Naive thymus-derived CD4-positive, alpha-beta T cell (primary cell): Measurements from ENCODE around the gene ENTPD6. TPM values are rescaled to one million over a fixed set of nuclear protein-coding genes. Genes with fewer than 3 reads are reported as not detected.

Experiments
- ATAC-seq: fragments of 150-1000 bp; cut with Tn5 transposase; 2 replicates; pipeline ENCODE4 v1.10.0; 2021; ENCODE audit warnings: mild to moderate bottlenecking, moderate library complexity
- CTCF ChIA-PET: fragments of 350-600 bp; sonication (Branson Sonifier 250); formaldehyde crosslinking; loops from one replicate; lab custom pipeline; 2021; ENCODE audit warnings: antibody characterized with exemption; lab: Charles Lee
- POLR2A ChIA-PET: fragments of 350-600 bp; sonication (Branson Sonifier 250); formaldehyde crosslinking; loops from one replicate; lab custom pipeline; 2021; ENCODE audit warnings: antibody characterized with exemption, inconsistent platforms; lab: Charles Lee
- DNase-seq, 9 donors: peaks; one replicate each; pipeline versions ENCODE4 v3.0.0 to v3.0.0-alpha.2; 2020 to 2022; ENCODE audit warnings: mixed read lengths in 1 of 9
- H3K27ac ChIP-seq: one replicate; pipeline ENCODE4 v1.7.0; 2013; ENCODE audit warnings: mild to moderate bottlenecking, low read depth, low read length, moderate library complexity
- H3K27me3 ChIP-seq, 2 donors: one replicate each; pipeline ENCODE4 v1.7.0; 2013; ENCODE audit warnings: low read length in 2 of 2, mild to moderate bottlenecking in 2 of 2, moderate library complexity in 2 of 2; ENCODE audit not compliant: control insufficient read depth in 2 of 2, insufficient read depth in 2 of 2
- H3K36me3 ChIP-seq, 3 experiments: 1 replicate in 2 of 3; 2 replicates in 1 of 3; pipeline ENCODE4 v1.7.0; 2013; ENCODE audit warnings: low read length in 3 of 3, mild to moderate bottlenecking in 3 of 3, moderate library complexity in 1 of 3; ENCODE audit not compliant: insufficient read depth in 3 of 3, control insufficient read depth in 2 of 3
- H3K4me1 ChIP-seq, 2 donors: one replicate each; pipeline ENCODE4 v1.7.0; 2013; ENCODE audit warnings: low read length in 2 of 2, mild to moderate bottlenecking in 2 of 2, moderate library complexity in 1 of 2; ENCODE audit not compliant: control insufficient read depth in 2 of 2, insufficient read depth in 2 of 2
- H3K4me3 ChIP-seq: 2 replicates; pipeline ENCODE4 v1.7.0; 2013; ENCODE audit warnings: mild to moderate bottlenecking, low read length
- H3K9me3 ChIP-seq, 3 experiments: 1 replicate in 2 of 3; 2 replicates in 1 of 3; pipeline ENCODE4 v1.7.0; 2013; ENCODE audit warnings: low read length in 3 of 3; ENCODE audit not compliant: control insufficient read depth in 2 of 3
- H3K27ac Mint-ChIP-seq, 9 donors: one replicate each; pipeline ENCODE4 v1.8.0; 2020 to 2022; ENCODE audit warnings: mixed read lengths in 9 of 9, mild to moderate bottlenecking in 8 of 9, moderate library complexity in 5 of 9, inconsistent platforms in 2 of 9
- H3K27me3 Mint-ChIP-seq, 5 donors: one replicate each; pipeline ENCODE4 v1.8.0; 2021 to 2022; ENCODE audit warnings: mixed read lengths in 5 of 5, mild to moderate bottlenecking in 1 of 5
- H3K36me3 Mint-ChIP-seq, 5 donors: one replicate each; pipeline ENCODE4 v1.8.0; 2020 to 2022; ENCODE audit warnings: mixed read lengths in 5 of 5, mild to moderate bottlenecking in 3 of 5, inconsistent platforms in 1 of 5
- H3K4me1 Mint-ChIP-seq, 7 donors: one replicate each; pipeline ENCODE4 v1.8.0; 2020 to 2022; ENCODE audit warnings: mixed read lengths in 7 of 7, mild to moderate bottlenecking in 3 of 7, inconsistent platforms in 1 of 7
- H3K4me3 Mint-ChIP-seq, 10 donors: one replicate each; pipeline ENCODE4 v1.8.0; 2020 to 2022; ENCODE audit warnings: mild to moderate bottlenecking in 10 of 10, mixed read lengths in 10 of 10, moderate library complexity in 6 of 10, inconsistent platforms in 2 of 10
- H3K9me3 Mint-ChIP-seq, 11 donors: one replicate each; pipeline ENCODE4 v1.8.0; 2020 to 2022; ENCODE audit warnings: mixed read lengths in 11 of 11, mild to moderate bottlenecking in 4 of 11, inconsistent platforms in 1 of 11, moderate library complexity in 1 of 11
- intact Hi-C, 2 donors: fragments of 100-400 bp; cut with micrococcal nuclease; formaldehyde crosslinking; loops; one replicate each; pipeline ENCODE4 v1.15.1; 2023
- polyA plus RNA-seq, 2 donors: library from polyadenylated mRNA; unstranded; fragments of 300-500 nt; fragmentation: Illumina TruSeq; gene quantifications; one replicate each; pipeline ENCODE4 v1.2.3, GENCODE V29; 2021
- total RNA-seq, 6 experiments: library from RNA in 5 of 6; stranded (reverse) in 5 of 6; gene quantifications; 1 replicate in 5 of 6; 2 replicates in 1 of 6; pipeline ENCODE4 v1.2.3 and lab custom pipeline; 2021 to 2026

Gene ENTPD6
- total and polyA plus RNA-seq, 7 experiments from 2014 or later = 41.1 to 108 (median 68.6) TPM

- H3K27me3 ChIP-seq = no peaks in the 10 kb centered on the region
- peaks cover 5 to 7% of the 10 kb centered on the region in 2 donors for H3K4me1 ChIP-seq
- Mint-ChIP-seq H3K4me1 (peaks cover 16 to 49% (median 40%) of the 10 kb centered on the region in 7 donors), H3K9me3 (peaks cover 0 to 8% (median 2%) of the 10 kb centered on the region in 11 donors), H3K4me3 (peak overlapping the region; percentile 79 to 96 (median 91)), H3K27ac (peak overlapping the region; percentile 46 to 84 (median 63)), H3K27me3 (peaks cover 0 to 19% (median 3%) of the 10 kb centered on the region in 5 donors), H3K36me3 (peaks cover 0 to 7% (median 0%) of the 10 kb centered on the region in 5 donors)
- peak overlapping the region; percentile 93 for H3K4me3 ChIP-seq
- DNase-seq (peak in 3 of 9 donors; percentile 7 to 25 (median 13)), ATAC-seq (no peak)
- H3K9me3 ChIP-seq = no peaks in the 10 kb centered on the region
- ChIA-PET CTCF (interaction anchor here (0.6 to 2.1 kb wide), 3 partner anchors 13 to 51 kb away, joined by 3 to 10 read pairs (median 4); no protein-coding TSS in a partner anchor), POLR2A (interaction anchor here (0.7 to 6.8 kb wide), 5 partner anchors 12 to 189 kb away, joined by 3 to 55 read pairs (median 4); partner anchors contain the start of genes ACSS1 and ENTPD6)
- peak overlapping the region; percentile 64 for H3K27ac ChIP-seq
- peaks cover 0 to 3% (median 0%) of the 10 kb centered on the region in 3 experiments for H3K36me3 ChIP-seq
- intact Hi-C loops = loop anchor here (1.0 to 10.0 kb wide), 11 partner anchors 10 to 1038 kb away; partner anchors contain the start of genes APMAP (in 2 of the 2), GINS1 (in 2 of the 2), NANP (in 2 of the 2) and ZNF337 (in 2 of the 2)
Measured at GRCh38 chr20:25247000-25247517, 51.5 kb downstream of the ENTPD6 start.

GRCh38 chr20:25247518-25247955 lies 52.0 kb downstream of the ENTPD6 start:
- ATAC-seq = peak; percentile 35
- Histone ChIP-seq H3K27me3 (no peaks in the 10 kb centered on the region), H3K9me3 (no peaks in the 10 kb centered on the region), H3K27ac (peak overlapping the region; percentile 64), H3K4me3 (peak overlapping the region; percentile 93), H3K4me1 (peaks cover 5 to 7% of the 10 kb centered on the region in 2 donors), H3K36me3 (peaks cover 0 to 3% (median 0%) of the 10 kb centered on the region in 3 experiments)
- DNase-seq = no peak
- ChIA-PET CTCF (interaction anchor here (2.1 kb wide), 1 partner anchor 13 kb away, joined by 10 read pairs; no protein-coding TSS in a partner anchor), POLR2A (interaction anchor here (0.6 to 6.8 kb wide), 8 partner anchors 11 to 378 kb away, joined by 3 to 55 read pairs (median 3); partner anchors contain the start of genes ABHD12, ACSS1 and ENTPD6)
- Mint-ChIP-seq H3K27me3 (peaks cover 0 to 14% (median 0%) of the 10 kb centered on the region in 5 donors), H3K4me1 (peaks cover 19 to 54% (median 45%) of the 10 kb centered on the region in 7 donors), H3K36me3 (peaks cover 0 to 8% (median 0%) of the 10 kb centered on the region in 5 donors), H3K27ac (peak overlapping the region in 6 of 9 donors; percentile 62 to 85 (median 82)), H3K4me3 (peak overlapping the region; percentile 85 to 96 (median 94)), H3K9me3 (peaks cover 0 to 8% (median 2%) of the 10 kb centered on the region in 11 donors)
- intact Hi-C loops = loop anchor here (1.0 to 10.0 kb wide), 11 partner anchors 10 to 1037 kb away; partner anchors contain the start of genes APMAP (in 2 of the 2), GINS1 (in 2 of the 2), NANP (in 2 of the 2) and ZNF337 (in 2 of the 2)

- peaks cover 0 to 3% (median 0%) of the 10 kb centered on the region in 3 experiments for H3K36me3 ChIP-seq
- peak within 1 kb of the TSS; percentile 79 to 97 (median 87) for H3K27ac Mint-ChIP-seq
- peaks cover 19 to 60% (median 49%) of the 10 kb centered on the region in 7 donors for H3K4me1 Mint-ChIP-seq
- H3K4me3 ChIP-seq = peak within 1 kb of the TSS; percentile 93
- intact Hi-C loops = loop anchor here (1.0 to 10.0 kb wide), 15 partner anchors 11 to 1037 kb away; partner anchors contain the start of genes ABHD12 (in 2 of the 2), APMAP (in 2 of the 2), GINS1 (in 2 of the 2) and NANP (in 2 of the 2)
- H3K27ac ChIP-seq = peak within 1 kb of the TSS; percentile 75
- peaks cover 0 to 13% (median 0%) of the 10 kb centered on the region in 5 donors for H3K27me3 Mint-ChIP-seq
- H3K4me3 Mint-ChIP-seq = peak within 1 kb of the TSS; percentile 85 to 99 (median 94)
- peak; percentile 95 for ATAC-seq
- peak; percentile 52 to 84 (median 68) for DNase-seq
- H3K9me3 Mint-ChIP-seq = peaks cover 0 to 6% (median 2%) of the 10 kb centered on the region in 11 donors
- ChIA-PET POLR2A (interaction anchor here (0.6 to 6.8 kb wide), 9 partner anchors 10 to 377 kb away, joined by 3 to 55 read pairs (median 3); partner anchors contain the start of genes ABHD12, ACSS1 and ENTPD6), CTCF (interaction anchor here (2.1 kb wide), 1 partner anchor 12 kb away, joined by 10 read pairs; no protein-coding TSS in a partner anchor)
- peaks cover 5 to 7% of the 10 kb centered on the region in 2 donors for H3K4me1 ChIP-seq
- H3K27me3 ChIP-seq = no peaks in the 10 kb centered on the region
- peaks cover 0 to 8% (median 0%) of the 10 kb centered on the region in 5 donors for H3K36me3 Mint-ChIP-seq
- H3K9me3 ChIP-seq = no peaks in the 10 kb centered on the region
Measured at GRCh38 chr20:25247956-25248785, 52.7 kb downstream of the ENTPD6 start, which contains the start of gene PYGB. TSS of gene PYGB (plus strand) at chr20:25248085. CDS start at chr20:25248179, 94 bp downstream.

- peak in 2 of 9 donors; percentile 22 to 24 for DNase-seq
- Mint-ChIP-seq H3K9me3 (peaks cover 0 to 3% (median 0%) of the 10 kb centered on the region in 11 donors), H3K27me3 (peaks cover 0 to 8% (median 0%) of the 10 kb centered on the region in 5 donors), H3K4me1 (peaks cover 19 to 66% (median 53%) of the 10 kb centered on the region in 7 donors), H3K4me3 (peak overlapping the region; percentile 83 to 99 (median 94)), H3K27ac (peak overlapping the region; percentile 68 to 97 (median 85)), H3K36me3 (peaks cover 0 to 8% (median 0%) of the 10 kb centered on the region in 5 donors)
- Histone ChIP-seq H3K4me1 (peaks cover 5 to 7% of the 10 kb centered on the region in 2 donors), H3K4me3 (peak overlapping the region; percentile 93), H3K27ac (peak overlapping the region; percentile 75), H3K36me3 (peaks cover 0 to 3% (median 0%) of the 10 kb centered on the region in 3 experiments), H3K9me3 (no peaks in the 10 kb centered on the region), H3K27me3 (no peaks in the 10 kb centered on the region)
- CTCF ChIA-PET = interaction anchor here (2.1 kb wide), 1 partner anchor 11 kb away, joined by 10 read pairs; no protein-coding TSS in a partner anchor
- intact Hi-C loops = loop anchor here (1.0 to 10.0 kb wide), 13 partner anchors 9 to 1036 kb away; partner anchors contain the start of genes ABHD12 (in 2 of the 2), GINS1 (in 2 of the 2), NANP (in 2 of the 2) and ZNF337 (in 2 of the 2)
- POLR2A ChIA-PET = interaction anchor here (1.1 to 6.8 kb wide), 4 partner anchors 10 to 191 kb away, joined by 4 to 55 read pairs (median 14); partner anchors contain the start of genes ACSS1 and ENTPD6
- ATAC-seq = no peak
Measured at GRCh38 chr20:25248786-25249172, 53.3 kb downstream of the ENTPD6 start.

- ChIA-PET POLR2A (interaction anchor here (4.0 to 6.8 kb wide), 2 partner anchors 9 to 54 kb away, joined by 25 to 55 read pairs; partner anchors contain the start of gene ENTPD6), CTCF (interaction anchor here (1.0 to 2.1 kb wide), 2 partner anchors 9 to 11 kb away, joined by 3 to 10 read pairs; no protein-coding TSS in a partner anchor)
- Mint-ChIP-seq H3K9me3 (peaks cover 0 to 3% (median 0%) of the 10 kb centered on the region in 11 donors), H3K4me3 (peak overlapping the region; percentile 83 to 99 (median 94)), H3K36me3 (peaks cover 0 to 8% (median 0%) of the 10 kb centered on the region in 5 donors), H3K4me1 (peaks cover 19 to 68% (median 54%) of the 10 kb centered on the region in 7 donors), H3K27ac (peak overlapping the region; percentile 68 to 97 (median 85)), H3K27me3 (peaks cover 0 to 8% (median 0%) of the 10 kb centered on the region in 5 donors)
- Histone ChIP-seq H3K27ac (peak overlapping the region; percentile 5), H3K27me3 (no peaks in the 10 kb centered on the region), H3K9me3 (no peaks in the 10 kb centered on the region), H3K4me3 (peak overlapping the region; percentile 93), H3K36me3 (peaks cover 0 to 3% (median 0%) of the 10 kb centered on the region in 3 experiments), H3K4me1 (peaks cover 5 to 7% of the 10 kb centered on the region in 2 donors)
- DNase-seq = no peak
- no peak for ATAC-seq
- intact Hi-C loops = loop anchor here (1.0 to 10.0 kb wide), 9 partner anchors 8 to 1035 kb away; partner anchors contain the start of genes GINS1 (in 2 of the 2), NANP (in 2 of the 2), ZNF337 (in 2 of the 2) and ACSS1 (in 1 of the 2)
Measured at GRCh38 chr20:25249198-25249931, 53.9 kb downstream of the ENTPD6 start.
